Activated CD4-positive, alpha-beta T cell treated with anti-CD3 and anti-CD28 coated beads, Interleukin-2, amount 50 U/mL, for 1 hour (primary cell): ENCODE results near the gene TRIM5.
"Not testable (repeated sequence)": the region's sequence is repeated elsewhere in the genome, so short reads cannot be mapped to it uniquely, and the experiment has no call there.

Experiments used
- DNase-seq: peaks from one replicate; pipeline ENCODE4 v3.0.0-alpha.2; 2020

Gene TRIM5

GRCh38 chr11:5686426-5686825, 1.6 kb upstream of the TRIM5 start:
- DNase-seq = no peak

- no peak for DNase-seq
Measured at GRCh38 chr11:5684036-5684645, 733 bp downstream of the TRIM5 start.

DNA sequence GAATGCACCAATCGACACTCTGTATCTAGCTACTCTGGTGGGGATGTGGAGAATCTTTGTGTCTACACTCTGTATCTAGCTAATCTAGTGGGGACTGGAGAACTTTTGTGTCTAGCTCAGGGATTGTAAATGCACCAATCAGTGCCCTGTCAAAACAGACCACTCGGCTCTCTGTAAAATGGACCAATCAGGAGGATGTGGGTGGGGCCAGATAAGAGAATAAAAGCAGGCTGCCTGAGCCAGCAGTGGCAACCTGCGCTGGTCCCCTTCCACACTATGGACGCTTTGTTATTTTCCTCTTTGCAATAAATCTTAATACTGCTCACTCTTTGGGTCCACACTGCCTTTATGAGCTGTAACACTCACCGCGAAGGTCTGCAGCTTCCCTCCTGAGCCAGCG, 1.3 kb downstream of the TRIM5 start:
- DNase-seq = peak; percentile 31

DNA sequence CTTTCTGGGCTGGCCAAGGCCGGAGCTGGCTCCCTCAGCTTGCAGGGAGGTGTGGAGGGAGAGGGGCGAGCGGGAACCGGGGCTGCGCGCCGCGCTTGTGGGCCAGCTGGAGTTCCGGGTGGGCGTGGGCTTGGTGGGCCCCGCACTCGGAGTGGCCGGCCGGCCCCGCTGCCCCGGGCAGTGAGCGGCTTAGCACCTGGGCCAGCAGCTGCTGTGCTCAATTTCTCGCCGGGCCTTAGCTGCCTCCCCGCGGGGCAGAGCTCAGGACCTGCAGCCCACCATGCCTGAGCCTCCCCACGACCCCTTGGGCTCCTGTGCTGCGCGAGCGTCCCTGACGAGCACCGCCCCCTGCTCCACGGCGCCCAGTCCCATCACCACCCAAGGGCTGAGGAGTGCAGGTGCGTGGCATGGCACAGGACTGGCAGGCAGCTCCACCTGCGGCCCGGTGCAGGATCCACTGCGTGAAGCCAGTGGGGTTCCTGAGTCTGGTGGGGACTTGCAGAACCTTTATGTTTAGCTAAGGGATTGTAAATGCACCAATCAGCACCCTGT, 1.9 kb downstream of the TRIM5 start:
- DNase-seq = not testable (repeated sequence)

DNA sequence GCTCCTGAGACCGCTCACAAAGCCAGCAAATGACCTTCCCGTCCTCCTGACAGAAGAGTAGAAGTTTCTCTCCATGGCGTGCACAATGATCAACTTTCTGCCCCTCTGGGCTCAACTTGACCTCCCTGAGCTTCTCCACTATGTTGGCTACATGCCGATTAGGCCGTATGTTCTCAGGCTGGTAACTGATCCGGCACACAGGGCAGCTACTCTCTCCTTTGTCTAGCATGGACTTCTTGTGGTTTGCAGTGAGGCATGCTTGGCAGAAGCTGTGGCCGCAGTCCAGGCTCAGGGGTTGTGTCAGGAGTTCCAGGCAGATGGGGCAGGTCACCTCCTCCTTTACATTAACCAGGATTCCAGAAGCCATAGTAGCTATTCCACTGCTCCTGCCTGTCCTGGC, 5.1 kb downstream of the TRIM5 start:
- DNase-seq = no peak

DNA sequence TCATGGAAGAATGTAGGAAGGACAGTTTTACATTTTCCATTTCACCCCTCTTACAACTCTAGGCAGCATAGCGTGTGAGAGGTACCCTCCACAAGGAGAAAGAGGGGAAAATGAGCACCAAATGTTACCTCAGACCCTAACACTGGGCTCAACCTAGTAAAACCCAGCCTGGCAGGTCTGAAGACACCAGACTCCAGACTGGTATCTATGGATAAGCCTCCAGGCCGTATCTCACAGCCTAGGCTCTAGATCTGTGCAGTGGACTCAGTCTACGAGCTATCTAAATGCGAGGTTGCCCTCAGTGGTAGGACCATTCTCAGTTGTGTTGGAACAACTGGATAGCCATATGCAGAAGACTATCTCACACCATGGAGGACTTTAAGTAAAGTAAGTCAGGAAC, 10.5 kb downstream of the TRIM5 start:
- DNase-seq = no peak

DNA sequence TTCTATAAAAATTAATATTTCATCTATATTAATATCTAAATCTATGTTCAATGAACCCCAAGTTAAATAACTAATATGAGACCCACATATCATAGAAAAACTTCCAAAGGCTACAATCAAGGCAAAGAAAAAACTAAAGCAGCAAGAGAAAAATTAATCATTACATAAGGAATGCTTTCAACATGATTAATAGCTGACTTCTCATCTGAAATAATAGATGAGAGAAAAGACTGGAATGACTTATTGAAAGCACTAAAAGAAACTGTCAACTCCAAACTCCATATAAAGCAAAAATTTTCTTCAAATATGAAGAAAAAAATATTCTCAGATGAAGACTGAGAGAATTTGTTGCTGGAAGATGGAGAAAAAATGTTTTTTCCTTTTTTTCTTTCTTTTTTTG, 13.0 kb downstream of the TRIM5 start:
- no peak for DNase-seq

GRCh38 chr11:5666402-5666793, 18.5 kb downstream of the TRIM5 start:
- DNase-seq = no peak

GRCh38 chr11:5665746-5666401, 19.0 kb downstream of the TRIM5 start:
- DNase-seq = no peak

- no peak for DNase-seq
Measured at GRCh38 chr11:5665051-5665570, 19.8 kb downstream of the TRIM5 start.

DNA sequence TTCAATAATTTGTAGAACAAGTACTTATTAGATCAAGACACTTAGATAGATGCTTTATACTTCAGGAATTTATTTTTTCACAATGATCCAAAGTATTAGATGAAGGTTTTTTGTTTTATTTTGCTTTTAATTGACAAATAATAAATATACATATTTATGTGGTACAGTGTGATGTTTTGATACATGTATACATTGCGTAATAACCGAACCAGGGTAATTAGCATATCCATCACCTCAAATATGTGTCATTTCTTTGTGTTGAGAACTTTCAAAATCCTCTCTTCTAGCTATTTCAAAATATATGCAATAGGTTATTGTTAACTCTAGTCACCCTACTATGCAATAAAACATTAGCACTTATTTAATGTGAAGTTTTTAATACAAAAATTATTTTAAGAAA, 21.4 kb downstream of the TRIM5 start:
- DNase-seq = no peak

DNA sequence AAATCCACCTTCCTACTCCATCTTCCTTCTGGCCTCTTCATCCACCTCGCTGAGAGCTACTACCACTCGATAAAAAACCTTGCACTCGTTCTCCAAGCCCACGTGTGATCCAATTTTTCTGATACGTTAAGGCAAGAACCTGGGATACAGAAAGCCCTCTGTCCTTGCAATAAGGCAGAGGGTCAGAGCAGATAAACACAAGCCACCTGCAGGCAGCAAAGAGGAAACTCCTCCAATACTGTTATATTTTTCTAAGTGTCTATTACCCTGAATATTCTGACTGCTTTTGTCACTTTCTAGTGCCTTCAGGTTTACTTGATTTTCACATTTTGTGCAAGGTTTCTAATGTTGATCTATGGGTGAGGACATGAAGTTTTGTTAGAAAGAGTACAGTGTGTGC, 26.6 kb downstream of the TRIM5 start:
- DNase-seq = no peak

GRCh38 chr11:5656956-5657355, 27.9 kb downstream of the TRIM5 start:
- DNase-seq = not testable (repeated sequence)

DNA sequence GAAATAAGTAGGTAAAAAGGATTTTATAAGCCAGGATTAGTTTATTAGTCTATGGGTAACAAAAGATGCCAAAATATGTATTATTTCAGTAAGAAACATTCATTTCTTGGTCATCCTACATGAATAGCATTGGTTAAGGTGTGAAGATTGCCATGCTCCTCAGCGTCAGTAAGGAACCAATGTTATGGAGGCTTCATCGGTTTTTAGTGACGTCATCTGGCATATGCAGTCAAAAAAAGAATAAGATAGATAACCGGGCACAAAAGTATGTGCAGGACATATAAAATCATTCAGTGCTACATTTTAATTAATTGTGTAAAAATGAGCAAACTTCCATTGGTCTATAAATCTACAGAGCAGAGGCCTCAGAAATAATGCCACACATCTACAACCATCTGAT, 29.4 kb downstream of the TRIM5 start:
- no peak for DNase-seq

DNA sequence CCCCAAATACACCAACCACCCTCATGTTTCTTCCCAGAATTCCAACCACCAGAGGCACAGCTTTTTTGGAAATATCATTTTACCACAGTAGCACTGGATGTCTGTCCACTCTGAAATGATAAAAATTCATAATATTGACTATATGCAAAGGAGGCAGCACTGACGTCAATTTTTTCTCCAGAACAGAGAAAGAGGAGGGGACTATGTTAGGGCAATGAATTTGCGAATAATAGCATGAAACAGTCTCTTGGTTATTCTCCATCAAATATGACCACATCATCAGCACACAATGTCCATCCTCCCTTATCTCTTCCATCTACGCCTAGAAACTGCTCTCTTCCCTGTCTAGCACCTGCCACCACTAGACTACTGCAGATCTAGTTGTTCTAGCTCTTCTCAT, 38.7 kb downstream of the TRIM5 start:
- no peak for DNase-seq

DNA sequence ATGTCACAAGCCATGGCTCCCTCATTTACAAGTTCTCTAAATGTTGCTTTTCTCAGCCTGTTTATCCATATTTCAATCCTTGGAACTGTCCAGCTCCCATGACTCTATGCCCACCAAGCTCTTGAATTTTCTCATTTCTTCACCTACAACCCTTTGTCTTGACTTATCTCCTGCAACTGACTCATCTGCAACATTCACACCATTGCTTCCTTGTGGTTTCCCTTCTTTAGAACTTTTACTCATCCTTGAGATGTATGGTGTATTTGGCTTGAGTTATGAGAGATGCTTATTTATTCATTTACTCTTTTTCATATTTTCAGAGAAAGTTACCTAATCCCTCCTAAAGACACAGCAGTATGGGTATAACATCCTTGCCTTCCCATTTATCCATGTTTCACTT, 41.3 kb downstream of the TRIM5 start:
- no peak for DNase-seq

- DNase-seq = no peak
Measured at GRCh38 chr11:5639953-5640352, 44.9 kb downstream of the TRIM5 start.

DNA sequence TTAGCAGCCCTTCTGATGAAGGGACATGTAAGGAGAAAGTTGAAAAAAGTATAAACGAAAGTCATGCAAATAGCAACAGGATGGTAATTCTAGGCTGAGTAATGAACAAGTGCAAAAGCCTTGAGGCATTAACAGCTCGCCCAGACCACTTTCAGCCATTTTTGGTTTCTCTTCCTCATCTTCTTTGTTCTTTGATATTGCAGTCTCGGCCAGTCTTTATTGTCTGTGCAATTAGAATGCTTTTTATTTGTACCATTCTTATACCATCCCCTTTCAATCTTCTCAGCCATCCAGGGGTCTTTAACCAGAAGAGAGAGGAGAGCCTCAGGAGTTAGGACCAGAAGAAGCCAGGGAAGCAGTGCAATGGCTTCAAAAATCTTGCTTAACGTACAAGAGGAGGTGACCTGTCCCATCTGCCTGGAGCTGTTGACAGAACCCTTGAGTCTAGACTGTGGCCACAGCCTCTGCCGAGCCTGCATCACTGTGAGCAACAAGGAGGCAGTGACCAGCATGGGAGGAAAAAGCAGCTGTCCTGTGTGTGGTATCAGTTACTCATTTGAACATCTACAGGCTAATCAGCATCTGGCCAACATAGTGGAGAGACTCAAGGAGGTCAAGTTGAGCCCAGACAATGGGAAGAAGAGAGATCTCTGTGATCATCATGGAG, 52.8 kb downstream of the TRIM5 start:
- no peak for DNase-seq

- no peak for DNase-seq
Measured at GRCh38 chr11:5631417-5631816, 53.5 kb downstream of the TRIM5 start.

DNA sequence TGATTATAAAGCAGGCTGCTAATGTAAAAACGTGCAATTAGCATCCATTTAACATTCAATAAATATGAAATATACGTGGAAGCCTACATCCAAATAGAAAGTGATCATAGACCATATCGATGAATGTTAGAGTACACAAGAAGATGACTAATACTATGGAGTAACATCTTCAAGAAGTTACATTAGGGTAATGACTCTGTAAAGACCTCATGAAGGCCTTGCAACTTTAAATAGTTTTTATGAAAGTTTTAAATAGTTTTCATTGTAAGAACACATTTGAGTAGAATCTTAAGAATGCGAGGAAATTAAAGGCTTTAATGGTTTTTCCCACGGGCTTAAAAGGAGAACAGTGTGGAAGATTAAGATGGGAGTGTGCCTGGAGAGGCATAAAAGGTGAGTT, 58.7 kb downstream of the TRIM5 start:
- no peak for DNase-seq

GRCh38 chr11:5625281-5625680, 59.6 kb downstream of the TRIM5 start:
- DNase-seq = no peak

DNA sequence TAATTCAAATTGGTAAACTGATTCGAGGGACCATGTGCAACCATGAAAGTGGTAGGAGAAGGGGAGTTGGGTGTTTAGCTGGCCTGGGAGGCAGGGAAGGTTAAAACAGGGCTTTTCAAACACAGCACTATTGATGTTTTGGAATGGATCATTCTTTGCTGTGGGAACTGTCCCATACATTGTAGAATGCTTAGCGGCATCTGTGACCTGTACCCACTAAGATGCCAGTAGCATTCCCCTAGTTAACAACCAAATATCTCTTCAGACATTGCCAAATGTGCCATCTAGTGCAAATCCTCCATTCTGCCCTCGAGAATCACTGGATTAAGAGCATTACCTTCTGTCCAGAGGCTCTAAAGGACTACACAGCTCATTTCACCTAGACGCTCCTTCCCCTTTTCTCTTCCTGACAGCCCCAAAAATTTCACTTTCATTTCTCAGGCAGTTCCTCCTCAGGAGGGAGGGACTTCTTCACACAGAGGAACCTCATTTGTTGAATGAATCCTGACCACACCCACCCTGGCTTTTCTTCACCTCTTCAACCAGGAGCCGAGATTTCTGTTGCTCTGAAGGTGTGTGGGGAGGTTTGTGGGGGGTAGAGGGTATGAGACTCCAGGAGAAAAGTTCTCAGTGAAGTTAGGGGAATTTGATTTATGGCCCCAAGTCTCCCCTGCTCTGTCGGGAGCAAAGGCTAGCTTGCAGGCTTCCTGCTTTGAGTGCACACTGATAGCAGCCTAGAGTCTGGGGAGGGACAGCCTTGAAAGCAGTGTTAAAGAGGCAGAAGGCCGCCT, 60.2 kb downstream of the TRIM5 start, which contains the start of gene TRIM34:
TRIM34 (plus strand) TSS at position 513 of the 791 bp plus-strand sequence. CDS start 7,331 bp downstream, outside the sequence.
- DNase-seq = peak; percentile 45

GRCh38 chr11:5622802-5623201, 62.1 kb downstream of the TRIM5 start:
- no peak for DNase-seq
